PC-9 (cell line): ENCODE measurements around the gene METTL27. TPM values are rescaled to one million over a fixed set of nuclear protein-coding genes. Genes with fewer than 3 reads are reported as not detected.
A peak's percentile ranks its signal among the peaks of the same experiment; 100 is the strongest.
"Not testable (repeated sequence)": the region's sequence is repeated elsewhere in the genome, so short reads cannot be mapped to it uniquely, and the experiment has no call there.

Experiments used
- BruUV-seq: library from RNA; stranded (reverse); fragments of 400-500 nt; replicated peaks from 2 replicates; lab custom pipeline; 2021; lab: Mats Ljungman, UMichigan
- CTCF ChIA-PET: fragments of 300-600 bp; sonication (Branson Sonifier 250); formaldehyde crosslinking; loops from one replicate; lab custom pipeline; 2022; ENCODE audit warnings: antibody characterized with exemption; lab: Charles Lee
- POLR2A ChIA-PET: fragments of 300-600 bp; sonication (Branson Sonifier 250); formaldehyde crosslinking; loops from one replicate; lab custom pipeline; 2022; ENCODE audit warnings: antibody characterized with exemption; ENCODE audit not compliant: unreplicated experiment; lab: Charles Lee
- DNase-seq, 2 experiments: peaks; one replicate each; pipeline versions ENCODE4 v3.0.0 to v3.0.0-alpha.2; 2015 to 2022; ENCODE audit warnings: mixed read lengths in 1 of 2
- H2AFZ ChIP-seq: fragments of 200-600 bp; sonication (generic); 2 replicates; pipeline ENCODE4 v1.8.1; 2017; ENCODE audit warnings: antibody characterized with exemption
- H3F3A ChIP-seq: fragments of 200-600 bp; sonication (generic); 2 replicates; pipeline ENCODE4 v1.8.1; 2017; ENCODE audit warnings: antibody characterized with exemption, mild to moderate bottlenecking, low read depth; ENCODE audit not compliant: insufficient read depth
- H3K27ac ChIP-seq: fragments of 200-600 bp; sonication (generic); 2 replicates; pipeline ENCODE4 v1.6.1; 2016; ENCODE audit warnings: mixed run types
- H3K27me3 ChIP-seq: fragments of 200-600 bp; sonication (generic); 2 replicates; pipeline ENCODE4 v1.6.1; 2016; ENCODE audit warnings: low read depth, mixed run types; ENCODE audit not compliant: insufficient read depth
- H3K36me3 ChIP-seq: fragments of 200-600 bp; sonication (generic); 2 replicates; pipeline ENCODE4 v1.6.1; 2016; ENCODE audit warnings: low read depth, mixed run types
- H3K4me1 ChIP-seq: fragments of 200-600 bp; sonication (generic); replicated peaks from 2 replicates; pipeline ENCODE4 v1.6.1; 2016; ENCODE audit warnings: mixed run types; ENCODE audit not compliant: insufficient read depth
- H3K4me2 ChIP-seq: fragments of 200-600 bp; sonication (generic); 2 replicates; pipeline ENCODE4 v1.6.1; 2017; ENCODE audit warnings: mixed run types
- H3K4me3 ChIP-seq: fragments of 200-600 bp; sonication (generic); 2 replicates; pipeline ENCODE4 v1.6.1; 2016; ENCODE audit warnings: mixed run types
- H3K79me2 ChIP-seq: fragments of 200-600 bp; sonication (generic); 2 replicates; pipeline ENCODE4 v1.6.1; 2017; ENCODE audit warnings: low read depth, mixed run types
- H3K9me2 ChIP-seq: fragments of 200-600 bp; sonication (generic); 2 replicates; pipeline ENCODE4 v1.8.1; 2017; ENCODE audit warnings: mild to moderate bottlenecking; ENCODE audit not compliant: insufficient read depth
- H3K9me3 ChIP-seq: fragments of 200-600 bp; sonication (generic); 2 replicates; pipeline ENCODE4 v1.8.1; 2016; ENCODE audit warnings: low read depth; ENCODE audit not compliant: insufficient read depth
- H4K20me1 ChIP-seq: fragments of 200-600 bp; sonication (generic); 2 replicates; pipeline ENCODE4 v1.8.1; 2017; ENCODE audit not compliant: insufficient read depth
- EZH2 ChIP-seq: fragments of 200-600 bp; sonication (generic); IDR thresholded peaks from 2 replicates; pipeline ENCODE4 v1.8.0; 2017; ENCODE audit warnings: antibody characterized with exemption, low read depth
- intact Hi-C: fragments of 100-400 bp; cut with micrococcal nuclease; formaldehyde crosslinking; loops from one replicate; pipeline ENCODE4 v1.10.0; 2022; ENCODE audit not compliant: unreplicated experiment
- total RNA-seq: library from RNA; stranded (reverse); gene quantifications from 2 replicates; pipeline ENCODE4 v1.2.3, GENCODE V29; 2021
- TF ChIP-seq, protein P1 (sequence below): fragments of 200-600 bp; sonication (generic); conservative IDR thresholded peaks from 2 replicates; pipeline ENCODE4 v1.6.1; 2017; ENCODE audit warnings: mixed run types, antibody characterized with exemption, mild to moderate bottlenecking, moderate library complexity

The METTL27 gene
- total RNA-seq, 1 experiment from 2014 or later: 23.2 TPM

DNA sequence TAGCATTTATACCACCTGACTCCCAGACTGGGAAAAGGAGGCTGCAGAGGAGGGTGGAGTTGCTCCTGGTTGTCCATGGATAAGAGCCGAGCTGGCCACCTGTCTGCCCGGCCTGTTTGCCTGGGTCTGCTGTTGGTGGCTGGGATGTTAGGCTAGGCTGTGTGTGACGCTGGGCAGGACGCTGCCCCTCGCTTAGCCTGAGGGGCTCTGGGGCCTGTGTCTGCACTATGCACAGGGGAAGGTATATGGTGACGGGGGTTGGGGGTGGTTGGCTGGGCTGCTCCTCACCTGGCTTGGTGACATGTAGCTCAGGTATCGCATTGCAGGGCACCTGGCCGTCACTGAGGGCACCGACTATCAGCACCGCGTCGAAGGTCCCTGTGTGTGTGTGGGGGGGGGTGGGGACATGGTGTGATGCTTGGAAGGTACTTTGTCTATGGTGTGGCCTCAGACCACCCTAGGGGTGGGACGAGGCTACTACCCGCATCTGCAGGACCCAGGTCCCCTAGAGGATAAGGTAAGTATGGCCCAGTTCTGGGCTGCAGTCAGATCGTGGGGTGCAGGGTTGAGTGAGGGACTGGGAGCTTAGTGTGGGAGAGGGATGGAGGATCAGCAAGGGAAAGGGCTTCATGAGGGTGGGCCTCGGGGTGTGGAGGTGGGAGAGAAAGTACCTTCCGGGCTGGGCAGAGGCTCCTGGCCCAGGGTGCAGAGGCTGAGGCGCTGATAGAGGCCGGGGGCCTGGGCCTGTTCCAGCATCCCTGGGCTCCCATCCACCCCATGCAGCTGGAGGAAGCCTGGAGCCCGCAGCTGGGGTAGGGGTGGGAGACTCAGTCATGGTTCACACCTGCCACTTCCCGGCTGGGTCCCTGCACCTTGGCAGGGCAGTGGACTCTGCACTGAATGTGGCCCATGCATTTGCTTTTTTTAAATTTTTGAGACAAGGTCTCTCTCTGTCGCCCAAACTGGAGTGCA lies 2.3 kb downstream of the METTL27 start:
- H3K9me2 ChIP-seq: no peaks in the 10 kb centered on the region
- no peaks in the 10 kb centered on the region for H4K20me1 ChIP-seq
- no peaks in the 10 kb centered on the region for H3K79me2 ChIP-seq
- TF ChIP-seq, protein P1, sequence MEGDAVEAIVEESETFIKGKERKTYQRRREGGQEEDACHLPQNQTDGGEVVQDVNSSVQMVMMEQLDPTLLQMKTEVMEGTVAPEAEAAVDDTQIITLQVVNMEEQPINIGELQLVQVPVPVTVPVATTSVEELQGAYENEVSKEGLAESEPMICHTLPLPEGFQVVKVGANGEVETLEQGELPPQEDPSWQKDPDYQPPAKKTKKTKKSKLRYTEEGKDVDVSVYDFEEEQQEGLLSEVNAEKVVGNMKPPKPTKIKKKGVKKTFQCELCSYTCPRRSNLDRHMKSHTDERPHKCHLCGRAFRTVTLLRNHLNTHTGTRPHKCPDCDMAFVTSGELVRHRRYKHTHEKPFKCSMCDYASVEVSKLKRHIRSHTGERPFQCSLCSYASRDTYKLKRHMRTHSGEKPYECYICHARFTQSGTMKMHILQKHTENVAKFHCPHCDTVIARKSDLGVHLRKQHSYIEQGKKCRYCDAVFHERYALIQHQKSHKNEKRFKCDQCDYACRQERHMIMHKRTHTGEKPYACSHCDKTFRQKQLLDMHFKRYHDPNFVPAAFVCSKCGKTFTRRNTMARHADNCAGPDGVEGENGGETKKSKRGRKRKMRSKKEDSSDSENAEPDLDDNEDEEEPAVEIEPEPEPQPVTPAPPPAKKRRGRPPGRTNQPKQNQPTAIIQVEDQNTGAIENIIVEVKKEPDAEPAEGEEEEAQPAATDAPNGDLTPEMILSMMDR: no peak
- no peak for TF ChIP-seq EZH2
- H3K4me1 ChIP-seq: peaks cover 11% of the 10 kb centered on the region
- H3K9me3 ChIP-seq: no peaks in the 10 kb centered on the region
- DNase-seq: no peak
- intact Hi-C loops: no loop called here
- no peak overlapping the region for H3K4me2 ChIP-seq
- CTCF ChIA-PET: interaction anchor here (0.6 kb wide), 1 partner anchor 38 kb away, joined by 5 read pairs; no protein-coding TSS in a partner anchor
- H3K4me3 ChIP-seq: no peak overlapping the region
- H3K36me3 ChIP-seq: no peaks in the 10 kb centered on the region
- no peaks in the 10 kb centered on the region for H3K27me3 ChIP-seq
- POLR2A ChIA-PET: interaction anchor here (0.7 to 1.0 kb wide), 2 partner anchors 38 to 127 kb away, joined by 3 to 11 read pairs; no protein-coding TSS in a partner anchor
- H2AFZ ChIP-seq: no peak overlapping the region
- no TSS peak for BruUV-seq
- H3F3A ChIP-seq: peaks cover 33% of the 10 kb centered on the region
- no peak overlapping the region for H3K27ac ChIP-seq

DNA sequence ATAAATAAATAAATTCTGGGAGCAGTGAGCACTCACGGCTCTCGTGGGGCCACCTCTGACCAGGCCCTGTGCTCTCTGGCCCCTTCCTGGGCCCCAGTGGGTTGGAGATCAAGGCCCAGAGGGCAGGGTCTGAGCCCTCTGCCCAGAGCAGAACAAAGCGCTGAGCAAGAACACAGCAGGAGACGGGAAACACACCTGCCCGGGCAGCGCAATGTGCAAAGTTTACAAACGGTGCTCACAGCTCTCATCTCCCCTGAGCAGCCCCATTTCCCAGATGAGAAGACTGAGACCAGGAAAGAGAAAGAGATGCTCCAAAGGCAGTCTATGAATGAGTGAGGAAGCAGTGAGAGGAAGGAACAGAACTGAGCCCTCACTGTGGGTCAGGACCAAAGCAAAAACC lies 3.0 kb downstream of the METTL27 start:
- no peaks in the 10 kb centered on the region for H3K36me3 ChIP-seq
- H3K79me2 ChIP-seq: no peaks in the 10 kb centered on the region
- peaks cover 5% of the 10 kb centered on the region; the same call in 1 of the 2 replicates for H3K4me1 ChIP-seq
- H3K9me3 ChIP-seq: no peaks in the 10 kb centered on the region
- H3K4me2 ChIP-seq: no peak overlapping the region
- no peak overlapping the region for H2AFZ ChIP-seq
- ChIA-PET CTCF (no interaction called here), POLR2A (interaction anchor here (0.7 to 1.0 kb wide), 2 partner anchors 39 to 128 kb away, joined by 3 to 11 read pairs; no protein-coding TSS in a partner anchor)
- H3F3A ChIP-seq: peaks cover 28% of the 10 kb centered on the region; the same call in 1 of the 2 replicates
- intact Hi-C loops: no loop called here
- no peak for DNase-seq
- H3K9me2 ChIP-seq: no peaks in the 10 kb centered on the region
- no TSS peak for BruUV-seq
- no peak for TF ChIP-seq EZH2
- H3K4me3 ChIP-seq: no peak overlapping the region
- no peaks in the 10 kb centered on the region for H3K27me3 ChIP-seq
- H3K27ac ChIP-seq: no peak overlapping the region
- no peaks in the 10 kb centered on the region for H4K20me1 ChIP-seq

DNA sequence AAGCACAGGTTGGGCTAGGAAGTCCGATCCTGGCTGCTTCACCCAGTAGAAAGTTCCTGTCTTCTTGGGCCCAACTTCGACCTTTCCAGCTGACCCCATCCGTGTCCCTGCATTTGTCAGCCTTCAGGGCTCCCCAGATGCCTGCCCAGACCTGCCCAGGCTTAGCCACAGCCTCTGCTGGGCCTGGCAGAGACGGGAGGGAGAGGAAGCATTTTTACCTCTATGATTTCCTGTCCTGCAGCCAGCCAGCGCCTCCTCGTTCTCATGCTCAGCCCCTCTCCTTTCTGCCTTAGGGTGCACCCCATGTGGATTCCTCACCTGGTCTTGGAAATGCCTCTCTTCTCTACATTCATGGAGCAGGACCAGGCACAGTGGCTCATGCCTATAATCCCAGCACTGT lies 3.7 kb downstream of the METTL27 start:
- ChIA-PET CTCF (no interaction called here), POLR2A (interaction anchor here (0.6 to 1.2 kb wide), 2 partner anchors 9 to 96 kb away, joined by 3 to 7 read pairs; no protein-coding TSS in a partner anchor)
- H3K4me3 ChIP-seq: no peak overlapping the region
- DNase-seq: peak in 1 of 2 experiments; percentile 56
- H3F3A ChIP-seq: peaks cover 28% of the 10 kb centered on the region; the same call in 1 of the 2 replicates
- TF ChIP-seq, protein P1: no peak
- TF ChIP-seq EZH2: no peak
- BruUV-seq: no TSS peak
- H3K36me3 ChIP-seq: no peaks in the 10 kb centered on the region
- H3K27ac ChIP-seq: no peak overlapping the region
- H3K9me2 ChIP-seq: no peaks in the 10 kb centered on the region
- H2AFZ ChIP-seq: no peak overlapping the region
- no peaks in the 10 kb centered on the region for H3K27me3 ChIP-seq
- peaks cover 3% of the 10 kb centered on the region; the same call in 1 of the 2 replicates for H3K79me2 ChIP-seq
- no peaks in the 10 kb centered on the region for H4K20me1 ChIP-seq
- H3K4me1 ChIP-seq: peaks cover 8% of the 10 kb centered on the region
- no peaks in the 10 kb centered on the region for H3K9me3 ChIP-seq
- H3K4me2 ChIP-seq: no peak overlapping the region
- intact Hi-C loops: no loop called here

DNA sequence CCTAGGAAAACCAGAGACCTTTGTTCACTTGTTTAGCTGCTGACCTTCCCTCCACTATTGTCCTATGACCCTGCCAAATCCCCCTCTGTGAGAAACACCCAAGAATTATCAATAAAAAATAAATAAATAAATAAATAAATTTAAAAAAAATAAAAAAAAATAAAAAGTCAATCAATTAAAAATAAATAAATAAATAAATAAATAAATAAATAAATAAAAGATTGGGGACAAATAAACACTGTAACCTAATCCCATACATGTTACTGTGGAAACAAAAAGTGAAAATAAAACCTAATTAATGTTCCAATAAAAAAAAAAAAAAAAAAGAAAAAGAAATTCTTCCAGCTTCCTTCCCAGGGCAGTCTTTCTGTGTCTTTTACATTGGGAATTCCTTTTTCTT lies 5.1 kb downstream of the METTL27 start:
- peaks cover 15% of the 10 kb centered on the region for H3K79me2 ChIP-seq
- H4K20me1 ChIP-seq, H3K4me3 ChIP-seq, BruUV-seq, DNase-seq, H3K4me2 ChIP-seq, H3K27me3 ChIP-seq, intact Hi-C loops, H3K27ac ChIP-seq, H3K4me1 ChIP-seq, H3K36me3 ChIP-seq, H2AFZ ChIP-seq, H3K9me2 ChIP-seq, H3K9me3 ChIP-seq, POLR2A ChIA-PET: not testable (repeated sequence)
- peaks cover 43% of the 10 kb centered on the region for H3F3A ChIP-seq
- CTCF ChIA-PET: interaction anchor here (0.6 to 0.7 kb wide), 2 partner anchors 8 to 53 kb away, joined by 3 read pairs; no protein-coding TSS in a partner anchor
